Tibial nerve (tissue), 4 donors: ENCODE results near the gene THSD7B. TPM values are rescaled to one million over a fixed set of nuclear protein-coding genes. Genes with fewer than 3 reads are reported as not detected.

Experiments
- DNase-seq, 2 donors: peaks; one replicate each; pipeline ENCODE4 v3.0.0-alpha.2; 2019; ENCODE audit warnings: low spot score in 2 of 2
- H3K27ac ChIP-seq, 4 donors: fragments of 200-600 bp; sonication (generic) in 3 of 4; one replicate each; pipeline ENCODE4 v1.5.1; 2017 to 2019; ENCODE audit warnings: mild to moderate bottlenecking in 1 of 4
- H3K27me3 ChIP-seq, 2 donors: fragments of 200-600 bp; sonication (generic) in 1 of 2; one replicate each; pipeline versions ENCODE4 v1.5.1 to v1.6.0; 2017 to 2019
- H3K36me3 ChIP-seq, 3 donors: fragments of 200-600 bp; sonication (generic); one replicate each; pipeline ENCODE4 v1.5.1; 2018 to 2019
- H3K4me1 ChIP-seq, 4 donors: fragments of 200-600 bp; sonication (generic) in 3 of 4; one replicate each; pipeline ENCODE4 v1.5.1; 2017 to 2019
- H3K4me3 ChIP-seq, 4 donors: fragments of 200-600 bp; sonication (generic) in 3 of 4; one replicate each; pipeline ENCODE4 v1.5.1; 2017 to 2019; ENCODE audit warnings: mild to moderate bottlenecking in 1 of 4, moderate library complexity in 1 of 4
- H3K9me3 ChIP-seq, 4 donors: fragments of 200-600 bp; sonication (generic) in 3 of 4; one replicate each; pipeline ENCODE4 v1.5.1; 2017 to 2019
- CTCF ChIP-seq, 5 experiments: fragments of 200-600 bp in 3 of 5; fragments of 450-650 bp in 2 of 5; sonication (generic) in 3 of 5; IDR thresholded peaks; one replicate each; pipeline ENCODE4 v1.5.1; 2016 to 2019; ENCODE audit warnings: antibody characterized with exemption in 5 of 5, mild to moderate bottlenecking in 3 of 5, moderate library complexity in 2 of 5
- EP300 ChIP-seq, 2 donors: sonication (generic); formaldehyde crosslinking; IDR thresholded peaks; one replicate each; pipeline ENCODE4 v1.6.1; 2017; ENCODE audit warnings: antibody characterized with exemption in 2 of 2, mild to moderate bottlenecking in 1 of 2
- POLR2A ChIP-seq, 2 donors: fragments of 450-650 bp; IDR thresholded peaks; one replicate each; pipeline ENCODE4 v1.6.1; 2017; ENCODE audit warnings: antibody characterized with exemption in 2 of 2, mild to moderate bottlenecking in 2 of 2, moderate library complexity in 2 of 2
- WGBS, 2 donors: methylation state at CpG; one replicate each; pipeline ENCODE4 v1.1.5; 2018; 5-methylcytosine and 5-hydroxymethylcytosine counted together
- total RNA-seq, 4 donors: library from RNA; depleted of rRNA; stranded (reverse); fragments of >200 nt; gene quantifications; one replicate each; pipeline ENCODE4 v1.1.0, GENCODE V29; 2016

Gene THSD7B
- total RNA-seq, 4 donors from 2014 or later = 1.5 to 13.8 (median 6.7) TPM

- Histone ChIP-seq H3K9me3 (no peaks in the 10 kb centered on the region), H3K27me3 (no peaks in the 10 kb centered on the region), H3K4me3 (no peak overlapping the region), H3K4me1 (no peaks in the 10 kb centered on the region), H3K36me3 (no peaks in the 10 kb centered on the region), H3K27ac (no peak overlapping the region)
- WGBS, 2 donors = 47 to 49% methylated on average over 4 of the region's 4 CpGs
- no peak for DNase-seq
- TF ChIP-seq POLR2A (IDR thresholded peaks at IDR 0.05) = no peak
- TF ChIP-seq EP300 (IDR thresholded peaks at IDR 0.05) = no peak
- no peak for TF ChIP-seq CTCF (IDR thresholded peaks at IDR 0.05)
Measured at GRCh38 chr2:137228566-137228965, 463.2 kb downstream of the THSD7B start.

GRCh38 chr2:137229834-137230233 lies 464.5 kb downstream of the THSD7B start:
- Histone ChIP-seq H3K4me1 (no peaks in the 10 kb centered on the region), H3K27ac (no peak overlapping the region), H3K9me3 (no peaks in the 10 kb centered on the region), H3K4me3 (no peak overlapping the region), H3K36me3 (no peaks in the 10 kb centered on the region), H3K27me3 (no peaks in the 10 kb centered on the region)
- WGBS, 2 donors = 37 to 47% methylated on average over 5 of the region's 5 CpGs
- TF ChIP-seq CTCF (IDR thresholded peaks at IDR 0.05) (no peak), POLR2A (IDR thresholded peaks at IDR 0.05) (no peak), EP300 (IDR thresholded peaks at IDR 0.05) (no peak)
- no peak for DNase-seq

GRCh38 chr2:137231628-137232027 lies 466.3 kb downstream of the THSD7B start:
- H3K4me3 ChIP-seq = no peak overlapping the region
- H3K27ac ChIP-seq = no peak overlapping the region
- H3K9me3 ChIP-seq = no peaks in the 10 kb centered on the region
- no peak for DNase-seq
- 73 to 76% methylated on average over 4 of the region's 4 CpGs for WGBS, 2 donors
- TF ChIP-seq POLR2A (IDR thresholded peaks at IDR 0.05) = no peak
- no peak for TF ChIP-seq EP300 (IDR thresholded peaks at IDR 0.05)
- no peak for TF ChIP-seq CTCF (IDR thresholded peaks at IDR 0.05)
- no peaks in the 10 kb centered on the region for H3K36me3 ChIP-seq
- no peaks in the 10 kb centered on the region for H3K27me3 ChIP-seq
- H3K4me1 ChIP-seq = no peaks in the 10 kb centered on the region

GRCh38 chr2:137232076-137232475 lies 466.7 kb downstream of the THSD7B start:
- no peaks in the 10 kb centered on the region for H3K36me3 ChIP-seq
- H3K4me3 ChIP-seq = no peak overlapping the region
- WGBS, 2 donors = 61 to 65% methylated on average over 2 of the region's 2 CpGs
- no peaks in the 10 kb centered on the region for H3K4me1 ChIP-seq
- DNase-seq = no peak
- TF ChIP-seq POLR2A (IDR thresholded peaks at IDR 0.05) (no peak), CTCF (IDR thresholded peaks at IDR 0.05) (no peak), EP300 (IDR thresholded peaks at IDR 0.05) (no peak)
- H3K27ac ChIP-seq = no peak overlapping the region
- no peaks in the 10 kb centered on the region for H3K9me3 ChIP-seq
- no peaks in the 10 kb centered on the region for H3K27me3 ChIP-seq

- no peak for DNase-seq
- Histone ChIP-seq H3K4me3 (no peak overlapping the region), H3K9me3 (no peaks in the 10 kb centered on the region), H3K4me1 (no peaks in the 10 kb centered on the region), H3K27ac (no peak overlapping the region), H3K36me3 (no peaks in the 10 kb centered on the region), H3K27me3 (no peaks in the 10 kb centered on the region)
- TF ChIP-seq CTCF (IDR thresholded peaks at IDR 0.05) (no peak), POLR2A (IDR thresholded peaks at IDR 0.05) (no peak), EP300 (IDR thresholded peaks at IDR 0.05) (no peak)
- WGBS, 2 donors = 87 to 90% methylated on average over 3 of the region's 3 CpGs
Measured at GRCh38 chr2:137233091-137233490, 467.7 kb downstream of the THSD7B start.
